ENCODE data around the gene AQR. TPM values are rescaled to one million over a fixed set of nuclear protein-coding genes. Genes with fewer than 3 reads are reported as not detected.

Gene AQR
- total RNA-seq, 1 experiment from 2014 or later, result 62.1 TPM

- no peak for TF ChIP-seq ARID4B (CRISPR knock-in tag; IDR thresholded peaks at IDR 0.05; ENCODE audit: borderline replicate concordance)
- TF ChIP-seq GTF2I (CRISPR knock-in tag; conservative IDR thresholded peaks at IDR 0.05), result no peak
- no peak for TF ChIP-seq ZNF281 (CRISPR knock-in tag; IDR thresholded peaks at IDR 0.05)
- TF ChIP-seq ZNF263 (CRISPR knock-in tag; IDR thresholded peaks at IDR 0.05; ENCODE audit: low read depth), result no peak
- no peak for TF ChIP-seq AR (CRISPR knock-in tag; IDR thresholded peaks at IDR 0.05)
- TF ChIP-seq E2F1 (CRISPR knock-in tag; IDR thresholded peaks at IDR 0.05), result no peak
- TF ChIP-seq CTCF (IDR thresholded peaks at IDR 0.05), result no peak
- TF ChIP-seq ZSCAN18 (CRISPR knock-in tag; IDR thresholded peaks at IDR 0.05), result no peak
These were observed 165.4 kb downstream of the AQR start (continued) for GRCh38 chr15:34804113-34804512.

- Mint-ChIP-seq H3K27me3 (ENCODE audit: low read depth) (no peaks in the 10 kb centered on the region; the same call in 1 of the 2 replicates), H3K36me3 (peaks cover 10% of the 10 kb centered on the region), H3K4me3 (no peak overlapping the region), H3K9me3 (peaks cover 17% of the 10 kb centered on the region), H3K27ac (no peak overlapping the region), H3K4me1 (peaks cover 15% of the 10 kb centered on the region)
- ATAC-seq, result no peak
- CTCF ChIA-PET, result no interaction called here
- no peak for DNase-seq (ENCODE audit: low spot score)
- POLR2A ChIA-PET, result no interaction called here
- no peak for TF ChIP-seq ZNF281 (CRISPR knock-in tag; IDR thresholded peaks at IDR 0.05)
- no peak for TF ChIP-seq GTF2I (CRISPR knock-in tag; conservative IDR thresholded peaks at IDR 0.05)
- no peak for TF ChIP-seq HMGXB4 (CRISPR knock-in tag; IDR thresholded peaks at IDR 0.05)
- no peak for TF ChIP-seq CREB1 (CRISPR knock-in tag; IDR thresholded peaks at IDR 0.05)
- TF ChIP-seq IRF2 (CRISPR knock-in tag; IDR thresholded peaks at IDR 0.05; ENCODE audit: borderline replicate concordance, low read depth), result no peak
- no peak for TF ChIP-seq NR2C2 (CRISPR knock-in tag; IDR thresholded peaks at IDR 0.05)
- no peak for TF ChIP-seq ESRRA (CRISPR knock-in tag; IDR thresholded peaks at IDR 0.05; ENCODE audit: borderline replicate concordance)
- no peak for TF ChIP-seq ZNF416 (CRISPR knock-in tag; IDR thresholded peaks at IDR 0.05)
These were observed 166.5 kb downstream of the AQR start for GRCh38 chr15:34802803-34803750.

Measured in WTC11 (cell line).